Astrocyte (in vitro differentiated cells and primary cell): Measurements from ENCODE around the gene HNRNPA2B1. TPM values are rescaled to one million over a fixed set of nuclear protein-coding genes. Genes with fewer than 3 reads are reported as not detected.

Experiments
- DNase-seq: peaks from one replicate; pipeline ENCODE4 v3.0.0-alpha.2; 2010; ENCODE audit warnings: low read depth
- FAIRE-seq: peaks from 2 replicates; lab custom pipeline; 2011; peaks lifted over from hg19 to GRCh38; lab: Jason Lieb, UNC
- H2AFZ ChIP-seq: 2 replicates; pipeline ENCODE4 v1.6.0; 2012; ENCODE audit warnings: low read depth, low read length, inconsistent platforms
- H3K27ac ChIP-seq: 2 replicates; pipeline ENCODE4 v1.5.1; 2011; ENCODE audit warnings: low read depth, low read length, inconsistent platforms
- H3K27me3 ChIP-seq: 2 replicates; pipeline ENCODE4 v1.6.0; 2011; ENCODE audit warnings: low read length, inconsistent platforms; ENCODE audit not compliant: insufficient read depth
- H3K36me3 ChIP-seq: 2 replicates; pipeline ENCODE4 v1.5.1; 2011; ENCODE audit warnings: low read length, inconsistent platforms; ENCODE audit not compliant: insufficient read depth
- H3K4me1 ChIP-seq: 2 replicates; pipeline ENCODE4 v1.5.1; 2011; ENCODE audit warnings: low read length, inconsistent platforms; ENCODE audit not compliant: insufficient read depth
- H3K4me2 ChIP-seq: 2 replicates; pipeline ENCODE4 v1.6.0; 2012; ENCODE audit warnings: low read length, inconsistent platforms
- H3K4me3 ChIP-seq: 2 replicates; pipeline ENCODE4 v1.5.1; 2011; ENCODE audit warnings: low read depth, mild to moderate bottlenecking, low read length, inconsistent platforms; ENCODE audit not compliant: insufficient read depth
- H3K79me2 ChIP-seq: 2 replicates; pipeline ENCODE4 v1.6.0; 2012; ENCODE audit warnings: mild to moderate bottlenecking, low read length, inconsistent platforms; ENCODE audit not compliant: insufficient read depth
- H3K9ac ChIP-seq: 2 replicates; pipeline ENCODE4 v1.6.0; 2012; ENCODE audit warnings: mild to moderate bottlenecking, low read length, inconsistent platforms
- H3K9me3 ChIP-seq: 2 replicates; pipeline ENCODE4 v1.5.1; 2012; ENCODE audit warnings: low read depth, mild to moderate bottlenecking, low read length, inconsistent platforms; ENCODE audit not compliant: insufficient read depth
- H4K20me1 ChIP-seq: 2 replicates; pipeline ENCODE4 v1.6.0; 2012; ENCODE audit warnings: low read length, inconsistent platforms; ENCODE audit not compliant: insufficient read depth
- H3K27ac Mint-ChIP-seq: one replicate; pipeline ENCODE4 v1.8.0; 2021; ENCODE audit warnings: mild to moderate bottlenecking, mixed read lengths; ENCODE audit not compliant: unreplicated experiment
- H3K27me3 Mint-ChIP-seq: one replicate; pipeline ENCODE4 v1.8.0; 2021; ENCODE audit warnings: low read depth, mixed read lengths; ENCODE audit not compliant: unreplicated experiment
- H3K36me3 Mint-ChIP-seq: one replicate; pipeline ENCODE4 v1.8.0; 2021; ENCODE audit warnings: low read depth, mixed read lengths; ENCODE audit not compliant: unreplicated experiment
- H3K4me1 Mint-ChIP-seq: one replicate; pipeline ENCODE4 v1.8.0; 2021; ENCODE audit warnings: low read depth, mixed read lengths; ENCODE audit not compliant: unreplicated experiment
- H3K4me3 Mint-ChIP-seq: one replicate; pipeline ENCODE4 v1.8.0; 2021; ENCODE audit warnings: mild to moderate bottlenecking, moderate library complexity, mixed read lengths; ENCODE audit not compliant: unreplicated experiment
- H3K9me3 Mint-ChIP-seq: one replicate; pipeline ENCODE4 v1.8.0; 2021; ENCODE audit warnings: mild to moderate bottlenecking, mixed read lengths; ENCODE audit not compliant: unreplicated experiment
- CTCF ChIP-seq: IDR thresholded peaks from 2 replicates; pipeline ENCODE4 v1.5.1; 2011; ENCODE audit warnings: low read depth, mild to moderate bottlenecking, inconsistent platforms, low read length, moderate library complexity; ENCODE audit not compliant: insufficient read depth
- EZH2 ChIP-seq: IDR thresholded peaks from 2 replicates; pipeline ENCODE4 v1.6.1; 2012; ENCODE audit warnings: mild to moderate bottlenecking, low read length, inconsistent platforms; ENCODE audit not compliant: insufficient read depth
- total RNA-seq: library from RNA; stranded (reverse); gene quantifications from 2 replicates; pipeline ENCODE4 v1.2.1, GENCODE V29; 2021

The HNRNPA2B1 gene
- total RNA-seq, 1 donor from 2014 or later: 415 TPM

GRCh38 chr7:26200038-26200443 lies 505 bp downstream of the HNRNPA2B1 start:
- FAIRE-seq (no peak), DNase-seq (no peak)
- Mint-ChIP-seq H3K4me1 (peaks cover 18% of the 10 kb centered on the region), H3K36me3 (peaks cover 34% of the 10 kb centered on the region), H3K9me3 (peaks cover 2% of the 10 kb centered on the region), H3K27ac (peak overlapping the region; percentile 100), H3K27me3 (no peaks in the 10 kb centered on the region), H3K4me3 (peak overlapping the region; percentile 100)
- peaks cover 81% of the 10 kb centered on the region for H4K20me1 ChIP-seq
- peak overlapping the region; percentile 86 for H3K4me2 ChIP-seq
- H3K9me3 ChIP-seq: no peaks in the 10 kb centered on the region
- H3K27ac ChIP-seq: peak overlapping the region; percentile 98
- no peak overlapping the region for H2AFZ ChIP-seq
- H3K9ac ChIP-seq: peak overlapping the region; percentile 100
- TF ChIP-seq CTCF: no peak
- no peak for TF ChIP-seq EZH2
- H3K4me3 ChIP-seq: peak overlapping the region; percentile 100
- peaks cover 90% of the 10 kb centered on the region for H3K79me2 ChIP-seq
- peaks cover 26% of the 10 kb centered on the region for H3K4me1 ChIP-seq
- no peaks in the 10 kb centered on the region for H3K27me3 ChIP-seq
- H3K36me3 ChIP-seq: peaks cover 25% of the 10 kb centered on the region

- no peak for FAIRE-seq
- peak; percentile 30 for DNase-seq
- peaks cover 34% of the 10 kb centered on the region for H3K36me3 Mint-ChIP-seq
- H3K4me1 Mint-ChIP-seq: peaks cover 19% of the 10 kb centered on the region
- Histone ChIP-seq H3K79me2 (peaks cover 90% of the 10 kb centered on the region), H3K27me3 (no peaks in the 10 kb centered on the region), H3K4me3 (peak overlapping the region; percentile 100), H2AFZ (no peak overlapping the region), H3K36me3 (peaks cover 25% of the 10 kb centered on the region), H3K9me3 (no peaks in the 10 kb centered on the region), H3K4me1 (peaks cover 21% of the 10 kb centered on the region), H3K27ac (peak overlapping the region; percentile 98), H3K9ac (peak overlapping the region; percentile 100), H4K20me1 (peaks cover 81% of the 10 kb centered on the region), H3K4me2 (peak overlapping the region; percentile 86)
- H3K27ac Mint-ChIP-seq: peak overlapping the region; percentile 100
- H3K27me3 Mint-ChIP-seq: no peaks in the 10 kb centered on the region
- peak overlapping the region; percentile 100 for H3K4me3 Mint-ChIP-seq
- TF ChIP-seq CTCF (no peak), EZH2 (no peak)
- H3K9me3 Mint-ChIP-seq: peaks cover 2% of the 10 kb centered on the region
These were observed 1.1 kb downstream of the HNRNPA2B1 start for GRCh38 chr7:26199301-26200037.

- no peak for DNase-seq
- Mint-ChIP-seq H3K27me3 (no peaks in the 10 kb centered on the region), H3K4me1 (peaks cover 23% of the 10 kb centered on the region), H3K27ac (peak overlapping the region; percentile 100), H3K36me3 (peaks cover 34% of the 10 kb centered on the region), H3K4me3 (peak overlapping the region; percentile 100), H3K9me3 (peaks cover 2% of the 10 kb centered on the region)
- TF ChIP-seq EZH2 (no peak), CTCF (no peak)
- no peaks in the 10 kb centered on the region for H3K9me3 ChIP-seq
- no peaks in the 10 kb centered on the region for H3K27me3 ChIP-seq
- peaks cover 18% of the 10 kb centered on the region for H3K4me1 ChIP-seq
- H3K4me3 ChIP-seq: peak overlapping the region; percentile 100
- peaks cover 27% of the 10 kb centered on the region for H3K36me3 ChIP-seq
- peak overlapping the region; percentile 86 for H3K4me2 ChIP-seq
- peak overlapping the region; percentile 100 for H3K9ac ChIP-seq
- H4K20me1 ChIP-seq: peaks cover 81% of the 10 kb centered on the region
- FAIRE-seq: no peak
- H3K27ac ChIP-seq: peak overlapping the region; percentile 98
- peaks cover 90% of the 10 kb centered on the region for H3K79me2 ChIP-seq
- H2AFZ ChIP-seq: no peak overlapping the region
These were observed 1.8 kb downstream of the HNRNPA2B1 start for GRCh38 chr7:26198781-26199169.
